Parathyroid adenoma (tissue), 2 donors: Measurements from ENCODE around the gene GNG12.

Experiments
- H2AFZ ChIP-seq: fragments of 300-600 bp; sonication (generic); one replicate; pipeline ENCODE4 v1.7.0; 2017; ENCODE audit warnings: antibody characterized with exemption, mild to moderate bottlenecking
- H3K27ac ChIP-seq: fragments of 300-600 bp; sonication (generic); one replicate; pipeline ENCODE4 v1.7.0; 2017
- H3K27me3 ChIP-seq: fragments of 300-600 bp; sonication (generic); one replicate; pipeline ENCODE4 v1.7.0; 2017; ENCODE audit warnings: low read length; ENCODE audit not compliant: control insufficient read depth, insufficient read depth
- H3K36me3 ChIP-seq: fragments of 300-600 bp; sonication (generic); one replicate; pipeline ENCODE4 v1.7.0; 2017; ENCODE audit warnings: low read length; ENCODE audit not compliant: control insufficient read depth, insufficient read depth
- H3K4me1 ChIP-seq: fragments of 300-600 bp; sonication (generic); one replicate; pipeline ENCODE4 v1.7.0; 2017; ENCODE audit warnings: control low read depth
- H3K4me2 ChIP-seq: fragments of 300-600 bp; sonication (generic); one replicate; pipeline ENCODE4 v1.7.0; 2017; ENCODE audit warnings: low read length
- H3K4me3 ChIP-seq: fragments of 300-600 bp; sonication (generic); one replicate; pipeline ENCODE4 v1.7.0; 2017; ENCODE audit warnings: low read depth, low read length
- H3K79me2 ChIP-seq: fragments of 300-600 bp; sonication (generic); one replicate; pipeline ENCODE4 v1.7.0; 2017; ENCODE audit warnings: control low read depth
- H3K9ac ChIP-seq: fragments of 300-600 bp; sonication (generic); one replicate; pipeline ENCODE4 v1.7.0; 2017; ENCODE audit warnings: mild to moderate bottlenecking
- H3K9me3 ChIP-seq: fragments of 300-600 bp; sonication (generic); one replicate; pipeline ENCODE4 v1.7.0; 2017; ENCODE audit warnings: low read length; ENCODE audit not compliant: control insufficient read depth
- TF ChIP-seq, protein P1 (sequence below): fragments of 300-600 bp; sonication (generic); IDR thresholded peaks from one replicate; pipeline ENCODE4 v1.7.0; 2017; ENCODE audit warnings: antibody characterized with exemption, mild to moderate bottlenecking
- donor health status: primary hyperparathyroidism.

The GNG12 gene

DNA sequence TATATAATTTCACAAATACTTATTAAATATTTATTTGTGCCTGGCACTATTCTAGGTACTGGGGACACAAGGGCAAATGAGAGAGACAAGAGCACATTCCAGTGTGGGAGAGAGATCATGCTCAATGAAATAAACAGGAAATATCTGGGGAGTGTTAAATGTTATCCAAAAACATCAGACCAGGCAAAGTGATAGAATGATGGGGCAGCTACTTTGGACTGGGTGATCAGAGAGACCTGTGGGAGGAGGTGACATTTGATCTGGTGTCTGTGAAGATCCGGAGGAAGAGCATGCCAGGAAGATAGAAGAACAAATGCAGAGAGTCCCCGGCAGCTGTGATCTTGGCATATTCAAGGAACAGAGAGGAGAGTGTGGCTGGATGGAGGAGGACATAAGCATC, 27.5 kb upstream of the GNG12 start:
- Histone ChIP-seq H3K27me3 (no peaks in the 10 kb centered on the region), H3K9me3 (no peaks in the 10 kb centered on the region), H3K4me2 (no peak overlapping the region), H3K27ac (no peak overlapping the region), H3K4me1 (no peaks in the 10 kb centered on the region), H3K4me3 (no peak overlapping the region), H2AFZ (no peak overlapping the region), H3K79me2 (no peaks in the 10 kb centered on the region), H3K9ac (no peak overlapping the region), H3K36me3 (no peaks in the 10 kb centered on the region)
- TF ChIP-seq, protein P1, sequence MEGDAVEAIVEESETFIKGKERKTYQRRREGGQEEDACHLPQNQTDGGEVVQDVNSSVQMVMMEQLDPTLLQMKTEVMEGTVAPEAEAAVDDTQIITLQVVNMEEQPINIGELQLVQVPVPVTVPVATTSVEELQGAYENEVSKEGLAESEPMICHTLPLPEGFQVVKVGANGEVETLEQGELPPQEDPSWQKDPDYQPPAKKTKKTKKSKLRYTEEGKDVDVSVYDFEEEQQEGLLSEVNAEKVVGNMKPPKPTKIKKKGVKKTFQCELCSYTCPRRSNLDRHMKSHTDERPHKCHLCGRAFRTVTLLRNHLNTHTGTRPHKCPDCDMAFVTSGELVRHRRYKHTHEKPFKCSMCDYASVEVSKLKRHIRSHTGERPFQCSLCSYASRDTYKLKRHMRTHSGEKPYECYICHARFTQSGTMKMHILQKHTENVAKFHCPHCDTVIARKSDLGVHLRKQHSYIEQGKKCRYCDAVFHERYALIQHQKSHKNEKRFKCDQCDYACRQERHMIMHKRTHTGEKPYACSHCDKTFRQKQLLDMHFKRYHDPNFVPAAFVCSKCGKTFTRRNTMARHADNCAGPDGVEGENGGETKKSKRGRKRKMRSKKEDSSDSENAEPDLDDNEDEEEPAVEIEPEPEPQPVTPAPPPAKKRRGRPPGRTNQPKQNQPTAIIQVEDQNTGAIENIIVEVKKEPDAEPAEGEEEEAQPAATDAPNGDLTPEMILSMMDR, result no peak

DNA sequence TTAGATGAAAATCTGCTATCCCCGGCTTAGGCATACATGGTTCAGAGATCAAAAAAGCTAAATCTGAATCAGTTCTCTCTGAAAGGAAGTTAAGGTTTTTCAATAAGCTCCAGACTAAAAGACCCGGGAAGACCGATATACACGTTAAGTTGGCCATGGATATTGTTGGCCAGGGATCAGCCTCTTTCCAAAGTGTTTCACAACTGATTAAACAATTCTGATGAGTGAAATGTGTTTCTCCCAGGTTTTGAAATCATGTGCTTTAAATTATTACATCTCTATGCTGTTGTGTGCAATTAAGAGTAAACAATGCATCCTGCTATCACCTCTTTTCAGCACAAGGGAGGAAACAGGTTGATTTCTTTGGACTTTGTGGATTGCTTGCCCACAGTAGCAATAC, 23.7 kb upstream of the GNG12 start:
- TF ChIP-seq, protein P1, result no peak
- Histone ChIP-seq H3K4me3 (no peak overlapping the region), H3K36me3 (no peaks in the 10 kb centered on the region), H3K79me2 (no peaks in the 10 kb centered on the region), H3K27me3 (no peaks in the 10 kb centered on the region), H3K27ac (no peak overlapping the region), H3K9ac (no peak overlapping the region), H3K9me3 (no peaks in the 10 kb centered on the region), H2AFZ (no peak overlapping the region), H3K4me2 (no peak overlapping the region), H3K4me1 (no peaks in the 10 kb centered on the region)

DNA sequence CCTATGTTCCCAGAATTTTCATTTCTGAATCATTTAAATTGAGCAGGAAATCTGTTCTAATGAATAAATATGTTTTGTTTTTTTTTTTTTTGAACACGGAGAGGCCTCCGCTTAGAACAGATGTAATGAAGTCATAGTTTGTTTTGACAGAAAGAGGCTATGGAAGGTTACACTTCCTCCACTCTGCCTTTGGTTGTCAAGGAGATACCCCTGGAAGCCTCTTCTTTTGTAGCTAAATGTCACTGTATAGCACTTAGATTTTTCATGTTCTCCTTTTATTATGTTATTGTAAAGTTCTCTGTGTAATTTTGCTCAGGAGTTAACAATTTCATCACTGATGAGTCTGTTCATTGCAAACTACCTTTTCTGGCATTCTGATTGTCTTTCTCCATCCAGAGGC, 22.7 kb upstream of the GNG12 start:
- H3K27ac ChIP-seq, result no peak overlapping the region
- no peaks in the 10 kb centered on the region for H3K27me3 ChIP-seq
- no peaks in the 10 kb centered on the region for H3K9me3 ChIP-seq
- H3K36me3 ChIP-seq, result no peaks in the 10 kb centered on the region
- TF ChIP-seq, protein P1, result no peak
- no peak overlapping the region for H3K4me3 ChIP-seq
- no peaks in the 10 kb centered on the region for H3K79me2 ChIP-seq
- H3K4me2 ChIP-seq, result no peak overlapping the region
- no peaks in the 10 kb centered on the region for H3K4me1 ChIP-seq
- H3K9ac ChIP-seq, result no peak overlapping the region
- no peak overlapping the region for H2AFZ ChIP-seq

DNA sequence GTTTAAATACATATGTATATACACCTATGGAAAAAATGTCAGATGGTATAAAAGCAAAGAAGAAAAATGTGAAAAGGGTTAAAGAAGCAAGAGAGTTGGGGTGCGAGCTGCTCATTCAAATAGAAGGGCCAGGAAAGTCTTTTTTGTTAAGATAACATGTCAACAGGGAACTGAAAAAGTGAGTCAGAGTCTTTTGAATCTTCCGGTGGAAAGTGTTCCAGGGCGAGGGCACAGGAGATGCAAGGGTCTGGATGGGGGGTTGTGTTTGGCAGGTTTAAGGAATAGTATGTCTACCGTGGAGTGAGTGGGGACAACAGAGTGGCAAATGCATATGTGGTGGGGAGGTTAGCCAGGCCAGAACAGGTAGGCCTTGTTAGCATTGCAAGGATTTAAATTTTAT, 22.2 kb upstream of the GNG12 start:
- Histone ChIP-seq H3K4me2 (no peak overlapping the region), H3K27ac (no peak overlapping the region), H3K4me3 (no peak overlapping the region), H3K27me3 (no peaks in the 10 kb centered on the region), H3K9ac (no peak overlapping the region), H2AFZ (no peak overlapping the region), H3K79me2 (no peaks in the 10 kb centered on the region), H3K4me1 (no peaks in the 10 kb centered on the region), H3K36me3 (no peaks in the 10 kb centered on the region), H3K9me3 (no peaks in the 10 kb centered on the region)
- TF ChIP-seq, protein P1, result no peak

DNA sequence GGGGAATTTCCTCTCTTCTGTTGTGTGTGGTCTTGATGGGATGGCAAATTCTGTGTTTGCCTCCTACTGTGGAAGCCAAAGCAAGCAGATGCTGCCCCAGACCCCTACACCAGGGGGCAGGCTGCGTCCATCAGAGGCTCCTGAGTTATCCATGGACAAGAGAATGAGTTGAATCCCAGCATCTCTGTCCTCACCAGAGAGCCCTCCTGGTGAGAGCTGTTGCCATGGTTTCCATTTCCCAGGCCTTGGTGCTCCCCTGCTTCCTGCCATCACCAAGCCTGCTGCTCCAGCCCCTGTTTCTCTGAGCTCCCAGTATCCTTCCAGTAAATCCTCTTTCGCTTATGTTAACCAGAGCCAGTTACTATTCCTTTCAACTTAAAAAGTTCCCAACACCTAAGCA, 20.4 kb upstream of the GNG12 start:
- Histone ChIP-seq H3K36me3 (no peaks in the 10 kb centered on the region), H3K4me1 (no peaks in the 10 kb centered on the region), H3K79me2 (peaks cover 3% of the 10 kb centered on the region), H3K9ac (no peak overlapping the region), H3K9me3 (no peaks in the 10 kb centered on the region), H3K27ac (no peak overlapping the region), H2AFZ (no peak overlapping the region), H3K4me3 (no peak overlapping the region), H3K4me2 (no peak overlapping the region), H3K27me3 (no peaks in the 10 kb centered on the region)
- TF ChIP-seq, protein P1, result peak; percentile 66
